H1 (cell line): ENCODE results near the gene ARCN1. TPM values are rescaled to one million over a fixed set of nuclear protein-coding genes. Genes with fewer than 3 reads are reported as not detected.

ENCODE experiments used
- CTCF ChIA-PET: fragments of 300-600 bp; sonication (Branson Sonifier 250); formaldehyde crosslinking; loops from one replicate; lab custom pipeline; 2021; ENCODE audit not compliant: partially characterized antibody; lab: Charles Lee
- POLR2A ChIA-PET: fragments of 300-600 bp; sonication (Branson Sonifier 250); formaldehyde crosslinking; loops from one replicate; lab custom pipeline; 2021; ENCODE audit warnings: inconsistent platforms; ENCODE audit not compliant: partially characterized antibody; lab: Charles Lee
- DNase-seq, 2 experiments: peaks; one replicate each; pipeline versions ENCODE4 v3.0.0 to v3.0.0-alpha.2; 2010 to 2022; ENCODE audit warnings: low spot score in 2 of 2, low read depth in 1 of 2, mixed read lengths in 1 of 2
- FAIRE-seq: peaks from 2 replicates; lab custom pipeline; 2011; peaks lifted over from hg19 to GRCh38; lab: Jason Lieb, UNC
- H2AFZ ChIP-seq: 2 replicates; pipeline ENCODE4 v1.8.1; 2012; ENCODE audit warnings: low read length, inconsistent platforms
- H2AK5ac ChIP-seq: 2 replicates; pipeline ENCODE4 v1.6.1; 2013; ENCODE audit warnings: low read depth, low read length
- H2BK120ac ChIP-seq: replicated peaks from 2 replicates; pipeline ENCODE3; 2013; ENCODE audit warnings: low read depth, low read length, inconsistent platforms
- H2BK12ac ChIP-seq: 2 replicates; pipeline ENCODE4 v1.6.1; 2013; ENCODE audit warnings: low read depth, low read length
- H2BK15ac ChIP-seq: 2 replicates; pipeline ENCODE4 v1.6.1; 2013; ENCODE audit warnings: low read length
- H2BK20ac ChIP-seq: 2 replicates; pipeline ENCODE4 v1.6.1; 2013; ENCODE audit warnings: low read length
- H2BK5ac ChIP-seq: 2 replicates; pipeline ENCODE4 v1.6.1; 2013; ENCODE audit warnings: low read depth, low read length
- H3K14ac ChIP-seq: 2 replicates; pipeline ENCODE4 v1.6.1; 2013; ENCODE audit warnings: inconsistent platforms; ENCODE audit not compliant: insufficient read length
- H3K18ac ChIP-seq: 2 replicates; pipeline ENCODE4 v1.6.1; 2013; ENCODE audit warnings: low read length; ENCODE audit errors: extremely low read depth
- H3K23ac ChIP-seq: 2 replicates; pipeline ENCODE4 v1.6.1; 2013; ENCODE audit warnings: inconsistent platforms; ENCODE audit not compliant: insufficient read length
- H3K23me2 ChIP-seq: 2 replicates; pipeline ENCODE4 v1.6.1; 2013; ENCODE audit warnings: low read depth, low read length
- H3K27ac ChIP-seq: 2 replicates; pipeline ENCODE4 v1.6.1; 2011; ENCODE audit warnings: low read depth, low read length, inconsistent platforms
- H3K27me3 ChIP-seq, 4 experiments: replicated peaks in 1 of 4; 1 replicate in 1 of 4; 2 replicates in 3 of 4; pipeline versions ENCODE4 v1.6.1 to v1.8.1; 2011 to 2013; ENCODE audit warnings: low read length in 3 of 4, mild to moderate bottlenecking in 3 of 4, inconsistent platforms in 2 of 4, mixed read lengths in 2 of 4, moderate library complexity in 1 of 4; ENCODE audit not compliant: control insufficient read depth in 3 of 4, insufficient read depth in 3 of 4; ENCODE audit errors: extremely low read depth in 1 of 4
- H3K36me3 ChIP-seq, 4 experiments: 2 replicates each; pipeline versions ENCODE4 v1.6.1 to v1.8.1; 2011 to 2013; ENCODE audit warnings: mild to moderate bottlenecking in 4 of 4, low read length in 3 of 4, moderate library complexity in 2 of 4, control low read depth in 1 of 4, inconsistent platforms in 1 of 4; ENCODE audit not compliant: insufficient read depth in 4 of 4, control insufficient read depth in 2 of 4
- H3K4ac ChIP-seq: replicated peaks from 2 replicates; pipeline ENCODE3; 2013; ENCODE audit warnings: low read length, low read depth, mixed read lengths, inconsistent platforms; ENCODE audit not compliant: insufficient read length
- H3K4me1 ChIP-seq, 4 experiments: replicated peaks in 1 of 4; 1 replicate in 1 of 4; 2 replicates in 3 of 4; pipeline versions ENCODE4 v1.6.1 to v1.8.1; 2011 to 2013; ENCODE audit warnings: low read length in 3 of 4, inconsistent platforms in 2 of 4, mixed read lengths in 1 of 4; ENCODE audit not compliant: insufficient read depth in 4 of 4, control insufficient read depth in 3 of 4
- H3K4me2 ChIP-seq, 2 experiments: 2 replicates each; pipeline versions ENCODE4 v1.6.1 to v1.8.1; 2011 to 2013; ENCODE audit warnings: low read depth in 2 of 2, low read length in 2 of 2, control low read depth in 1 of 2, inconsistent platforms in 1 of 2, mild to moderate bottlenecking in 1 of 2; ENCODE audit not compliant: insufficient read depth in 1 of 2
- H3K4me3 ChIP-seq, 4 experiments: fragments of 200-600, 300-600 bp in 1 of 4; sonication (generic), shearing (Covaris generic), sonication (Bioruptor Twin) in 1 of 4; 2 replicates each; pipeline versions ENCODE4 v1.5.1 to v1.8.1; 2011 to 2016; ENCODE audit warnings: low read length in 4 of 4, low read depth in 3 of 4, control low read depth in 2 of 4, inconsistent platforms in 2 of 4, mild to moderate bottlenecking in 2 of 4, mixed read lengths in 1 of 4, moderate library complexity in 1 of 4; ENCODE audit not compliant: insufficient read depth in 2 of 4; ENCODE audit errors: extremely low read depth in 1 of 4
- H3K56ac ChIP-seq: replicated peaks from 2 replicates; pipeline ENCODE3; 2013; ENCODE audit warnings: low read depth, mild to moderate bottlenecking, mixed read lengths, low read length, inconsistent platforms; ENCODE audit not compliant: insufficient read length
- H3K79me1 ChIP-seq: 2 replicates; pipeline ENCODE4 v1.6.1; 2013; ENCODE audit warnings: low read depth, low read length, control low read depth
- H3K79me2 ChIP-seq, 2 experiments: 2 replicates each; pipeline versions ENCODE4 v1.6.1 to v1.8.1; 2012 to 2013; ENCODE audit warnings: low read length in 2 of 2, mild to moderate bottlenecking in 2 of 2, inconsistent platforms in 1 of 2; ENCODE audit not compliant: insufficient read depth in 2 of 2, control insufficient read depth in 1 of 2
- H3K9ac ChIP-seq, 4 experiments: replicated peaks in 1 of 4; 1 replicate in 1 of 4; 2 replicates in 3 of 4; pipeline versions ENCODE4 v1.6.1 to v1.8.1; 2011 to 2013; ENCODE audit warnings: low read depth in 3 of 4, low read length in 3 of 4, control low read depth in 2 of 4, mild to moderate bottlenecking in 2 of 4, moderate library complexity in 2 of 4, inconsistent platforms in 1 of 4; ENCODE audit errors: extremely low read depth in 1 of 4
- H3K9me3 ChIP-seq, 2 experiments: 2 replicates each; pipeline versions ENCODE4 v1.6.1 to v1.8.1; 2012 to 2013; ENCODE audit warnings: mild to moderate bottlenecking in 2 of 2, moderate library complexity in 2 of 2, control low read depth in 1 of 2, inconsistent platforms in 1 of 2, low read depth in 1 of 2, low read length in 1 of 2, mixed read lengths in 1 of 2; ENCODE audit not compliant: insufficient read depth in 2 of 2
- H4K20me1 ChIP-seq, 2 experiments: replicated peaks in 1 of 2; 2 replicates each; pipeline versions ENCODE3 to v1.8.1; 2011 to 2013; ENCODE audit warnings: inconsistent platforms in 2 of 2, low read length in 2 of 2, mild to moderate bottlenecking in 1 of 2; ENCODE audit not compliant: insufficient read depth in 2 of 2, control insufficient read depth in 1 of 2
- H4K5ac ChIP-seq: 2 replicates; pipeline ENCODE4 v1.6.1; 2013; ENCODE audit warnings: low read length, low read depth, mixed read lengths, inconsistent platforms; ENCODE audit not compliant: insufficient read length
- H4K8ac ChIP-seq: 2 replicates; pipeline ENCODE4 v1.8.0; 2013; ENCODE audit warnings: mild to moderate bottlenecking, moderate library complexity, low read length, inconsistent platforms; ENCODE audit not compliant: insufficient read depth; ENCODE audit errors: extremely low read depth
- H4K91ac ChIP-seq: replicated peaks from 2 replicates; pipeline ENCODE3; 2013; ENCODE audit warnings: low read length, mixed read lengths, inconsistent platforms; ENCODE audit not compliant: insufficient read length
- BRCA1 ChIP-seq: IDR thresholded peaks from 2 replicates; pipeline ENCODE4 v1.6.1; 2012; ENCODE audit warnings: low read depth, low read length, improper control_type of control experiment
- CHD2 ChIP-seq: IDR thresholded peaks from 2 replicates; pipeline ENCODE4 v1.6.1; 2012; ENCODE audit warnings: low read length, improper control_type of control experiment
- CTBP2 ChIP-seq: IDR thresholded peaks from 2 replicates; pipeline ENCODE4 v1.7.0; 2011; ENCODE audit warnings: borderline replicate concordance, mild to moderate bottlenecking, moderate library complexity, mixed read lengths, low read length; ENCODE audit not compliant: insufficient read depth, insufficient read length
- EZH2 ChIP-seq: fragments of 200-600 bp; sonication (generic); IDR thresholded peaks from 2 replicates; pipeline ENCODE4 v1.7.1; 2012; ENCODE audit warnings: low read depth, mild to moderate bottlenecking, moderate library complexity, low read length, inconsistent platforms; ENCODE audit not compliant: severe bottlenecking
- FOSL1 ChIP-seq: IDR thresholded peaks from 2 replicates; pipeline ENCODE4 v1.6.1; 2011; ENCODE audit warnings: mild to moderate bottlenecking, low read depth, low read length, moderate library complexity; ENCODE audit not compliant: insufficient read depth
- JUN ChIP-seq: IDR thresholded peaks from 2 replicates; pipeline ENCODE4 v1.6.1; 2011; ENCODE audit warnings: low read depth, mild to moderate bottlenecking, improper control_type of control experiment, low read length
- JUND ChIP-seq: IDR thresholded peaks from 2 replicates; pipeline ENCODE4 v1.6.1; 2011; ENCODE audit warnings: mild to moderate bottlenecking, improper control_type of control experiment, low read length
- KDM1A ChIP-seq: fragments of 200-600, 300-600 bp; sonication (generic); IDR thresholded peaks from 2 replicates; pipeline ENCODE4 v1.7.1; 2016; ENCODE audit warnings: mild to moderate bottlenecking, low read length, borderline replicate concordance
- RBBP5 ChIP-seq: IDR thresholded peaks from 2 replicates; pipeline ENCODE4 v1.7.1; 2012; ENCODE audit warnings: low read depth, mild to moderate bottlenecking, inconsistent platforms, low read length, moderate library complexity, borderline replicate concordance
- RFX5 ChIP-seq: IDR thresholded peaks from 2 replicates; pipeline ENCODE4 v1.6.1; 2011; ENCODE audit warnings: low read depth, low read length, improper control_type of control experiment, borderline replicate concordance
- SAP30 ChIP-seq: fragments of 300-600 bp; sonication (generic); IDR thresholded peaks from 2 replicates; pipeline ENCODE4 v1.7.1; 2012; ENCODE audit warnings: low read length, moderate library complexity, mild to moderate bottlenecking, inconsistent platforms; ENCODE audit not compliant: insufficient read depth, insufficient replicate concordance
- SP1 ChIP-seq: IDR thresholded peaks from 2 replicates; pipeline ENCODE4 v1.6.1; 2011; ENCODE audit warnings: low read depth, low read length
- TBP ChIP-seq: IDR thresholded peaks from 2 replicates; pipeline ENCODE4 v1.6.1; 2011; ENCODE audit warnings: low read depth, low read length, improper control_type of control experiment
- ZNF274 ChIP-seq: IDR thresholded peaks from 2 replicates; pipeline ENCODE4 v1.7.0; 2012; ENCODE audit warnings: low read length, borderline replicate concordance; ENCODE audit errors: extremely low read depth
- WGBS, 2 experiments: shearing (Covaris generic) in 1 of 2; methylation state at CpG; one replicate each; pipeline versions ENCODE4 v1.1.6 to v1.1.7; 2013 to 2015; ENCODE audit warnings: low lambda C conversion rate in 2 of 2, mixed read lengths in 2 of 2, inconsistent platforms in 1 of 2, low coverage in 1 of 2, missing lambda C conversion rate in 1 of 2; ENCODE audit not compliant: insufficient replicate concordance in 2 of 2, insufficient coverage in 1 of 2, insufficient read length in 1 of 2; ENCODE audit errors: extremely low coverage in 1 of 2, missing lambda C conversion rate in 1 of 2; 5-methylcytosine and 5-hydroxymethylcytosine counted together
- polyA plus RNA-seq, 7 experiments: library from polyadenylated mRNA; depleted of rRNA in 3 of 7; stranded (reverse) in 5 of 7; unstranded in 2 of 7; fragments of >200 nt in 5 of 7; fragments of 200-250 nt in 2 of 7; gene quantifications; 1 replicate in 5 of 7; 2 replicates in 1 of 7; 4 replicates in 1 of 7; pipeline versions ENCODE4 v1.2.1 to v1.2.3, GENCODE V29; 2011 to 2013; ENCODE audit warnings: missing spikeins in 2 of 7, mixed read lengths in 2 of 7
- total RNA-seq: library from RNA; stranded (reverse); fragmentation: NEBNext Ultra II Directional; extraction: Animal tissue kit (Norgen Biotek cat#: 25700); gene quantifications from 2 replicates; pipeline ENCODE4 v1.2.1, GENCODE V29; 2021

The ARCN1 gene
- total and polyA plus RNA-seq, 2 of the 8 experiments (the other 6 are each of a cell fraction or from before 2014, with no cell fraction given) = 132 to 146 TPM

DNA sequence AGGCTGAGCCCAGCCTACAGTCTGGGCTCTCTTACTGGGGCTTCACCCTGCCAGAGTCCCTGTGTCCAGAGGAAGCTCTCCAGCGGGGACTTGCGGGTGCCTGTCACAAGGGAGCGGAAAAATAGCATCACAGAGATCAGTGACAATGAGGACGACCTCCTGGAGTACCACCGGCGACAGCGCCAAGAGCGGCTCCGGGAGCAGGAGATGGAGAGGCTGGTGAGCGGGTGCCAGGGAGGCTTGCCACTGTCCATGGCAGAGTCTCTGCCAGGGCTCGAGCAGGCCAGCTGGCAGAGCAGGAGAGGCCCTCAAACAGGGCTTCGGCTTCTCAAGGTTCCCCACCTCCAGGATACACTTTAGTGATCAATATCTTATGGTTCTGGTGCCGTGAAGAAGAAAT lies 56.2 kb downstream of the ARCN1 start:
- H4K8ac ChIP-seq = no peak overlapping the region
- 0 out of 2 replicates have a peak, but pooled peaks cover 3% of the 10 kb centered on the region for H3K23me2 ChIP-seq
- no peak overlapping the region for H3K23ac ChIP-seq
- no peak overlapping the region for H2BK20ac ChIP-seq
- peaks cover 7% of the 10 kb centered on the region for H3K79me1 ChIP-seq
- H4K5ac ChIP-seq = no peak overlapping the region
- H3K56ac ChIP-seq = no peak overlapping the region
- WGBS, 2 experiments = 91% methylated on average over 13 of the region's 13 CpGs; no CpG with 5 or more reads in 1 of the 2 experiments
- no peak overlapping the region for H3K14ac ChIP-seq
- H3K79me2 ChIP-seq = peaks cover under 1 to 7% of the 10 kb centered on the region in 2 experiments; a peak in 1 of 4 replicates
- CTCF ChIA-PET = interaction anchor here (0.9 to 10.4 kb wide), 5 partner anchors 7 to 34 kb away, joined by 3 to 155 read pairs (median 17); partner anchors contain the start of gene PHLDB1
- no peak overlapping the region for H3K4me2 ChIP-seq
- H3K27ac ChIP-seq = no peak overlapping the region
- H2BK12ac ChIP-seq = no peak overlapping the region
- no peak overlapping the region for H2BK15ac ChIP-seq
- DNase-seq (no peak), FAIRE-seq (no peak)
- POLR2A ChIA-PET = interaction anchor here (0.6 to 28.7 kb wide), 4 partner anchors 8 to 39 kb away, joined by 3 to 574 read pairs (median 288); partner anchors contain the start of gene PHLDB1
- H4K20me1 ChIP-seq = peaks cover 0 to 17% of the 10 kb centered on the region in 2 experiments
- H3K9ac ChIP-seq = no peak overlapping the region
- no peak overlapping the region for H2AK5ac ChIP-seq
- H3K4ac ChIP-seq = no peak overlapping the region
- no peak overlapping the region for H2BK5ac ChIP-seq
- no peak overlapping the region for H2AFZ ChIP-seq
- no peaks in the 10 kb centered on the region for H3K9me3 ChIP-seq
- no peak overlapping the region for H2BK120ac ChIP-seq
- no peaks in the 10 kb centered on the region for H3K27me3 ChIP-seq
- H3K4me1 ChIP-seq = peaks cover 0 to under 1% (median under 1%) of the 10 kb centered on the region in 4 experiments; a peak in 5 of 7 replicates
- H3K4me3 ChIP-seq = no peak overlapping the region
- H3K36me3 ChIP-seq = peaks cover 12 to 41% (median 29%) of the 10 kb centered on the region in 4 experiments
- no peak overlapping the region for H4K91ac ChIP-seq
- no peak overlapping the region for H3K18ac ChIP-seq
- TF ChIP-seq EZH2 = no peak
- TF ChIP-seq SP1 = no peak
- no peak for TF ChIP-seq BRCA1
- no peak for TF ChIP-seq ZNF274
- TF ChIP-seq TBP = no peak
- no peak for TF ChIP-seq FOSL1
- no peak for TF ChIP-seq KDM1A
- no peak for TF ChIP-seq SAP30
- TF ChIP-seq JUND = no peak
- TF ChIP-seq RFX5 = no peak
- TF ChIP-seq RBBP5 = no peak
- no peak for TF ChIP-seq JUN
- TF ChIP-seq CTBP2 = no peak
- TF ChIP-seq CHD2 = no peak
